ENCODE measurements around the gene F11. TPM values are rescaled to one million over a fixed set of nuclear protein-coding genes. Genes with fewer than 3 reads are reported as not detected.

The F11 gene
- total and polyA plus RNA-seq, 2 donors (not counting 1 experiment from before 2014, with no cell fraction given), result 0.06 TPM; not detected in 1

DNA sequence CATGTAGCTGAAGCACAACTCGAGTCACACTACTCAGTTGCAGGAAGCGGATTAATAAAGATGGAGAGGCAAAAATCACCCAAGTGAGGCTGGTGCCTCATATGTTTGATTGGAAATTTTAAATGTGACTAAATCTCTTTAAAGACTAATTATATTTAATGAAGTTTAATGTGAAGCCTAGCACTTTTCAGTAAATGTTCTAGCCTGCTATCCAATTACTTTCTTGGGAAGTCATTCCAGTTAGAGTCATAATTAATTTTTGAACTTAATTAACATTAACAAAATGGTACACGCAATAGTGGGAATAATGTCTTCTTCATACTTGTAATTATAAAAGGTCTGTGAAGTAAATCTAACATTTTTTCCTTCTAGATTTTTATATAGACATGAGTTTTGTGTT, 20.6 kb downstream of the F11 start:
- Histone ChIP-seq H3K4me3 (ENCODE audit: control extremely low read depth in 1 of 5, extremely low read depth in 1 of 5, insufficient read depth in 1 of 5, low read depth in 2 of 5, low read length in 4 of 5) (no peak overlapping the region), H3K4me2 (replicated peaks; ENCODE audit: low read depth, low read length, poor library complexity, severe bottlenecking) (no peak overlapping the region), H3K79me2 (ENCODE audit: control insufficient read depth, insufficient read depth, low read length) (no peaks in the 10 kb centered on the region), H3K36me3 (replicated peaks in 1 of 2; ENCODE audit: control extremely low read depth in 1 of 2, control insufficient read depth in 1 of 2, extremely low read depth in 1 of 2, insufficient read depth in 2 of 2, low read length in 1 of 2) (no peaks in the 10 kb centered on the region), H3K4me1 (ENCODE audit: control insufficient read depth in 2 of 2, insufficient read depth in 2 of 2, low read length in 2 of 2) (no peaks in the 10 kb centered on the region), H3K9me3 (ENCODE audit: control extremely low read depth in 1 of 3, control insufficient read depth in 2 of 3, insufficient read depth in 1 of 3, low read length in 2 of 3) (no peaks in the 10 kb centered on the region), H3K27me3 (replicated peaks in 1 of 4; ENCODE audit: control extremely low read depth in 1 of 4, control insufficient read depth in 3 of 4, insufficient read depth in 4 of 4, low read length in 3 of 4) (no peaks in the 10 kb centered on the region), H2AFZ (ENCODE audit: insufficient read depth, low read depth, low read length, poor library complexity, severe bottlenecking) (no peak overlapping the region), H3K9ac (ENCODE audit: low read length) (no peak overlapping the region), H3K27ac (ENCODE audit: low read length in 2 of 2) (no peak overlapping the region), H4K20me1 (ENCODE audit: control insufficient read depth, insufficient read depth, low read length, poor library complexity, severe bottlenecking) (no peaks in the 10 kb centered on the region)
- WGBS (ENCODE audit: insufficient coverage), result 80% methylated on average over 1 of the region's 3 CpGs
- Mint-ChIP-seq H3K4me1 (no peaks in the 10 kb centered on the region), H3K27ac (no peak overlapping the region), H3K27me3 (no peaks in the 10 kb centered on the region), H3K9me3 (ENCODE audit: insufficient read depth) (no peaks in the 10 kb centered on the region), H3K4me3 (no peak overlapping the region)
- intact Hi-C loops (cut with micrococcal nuclease), result no loop called here
- POLR2A ChIA-PET, result no interaction called here
- no peak for ATAC-seq (ENCODE audit: low read depth)
- CTCF ChIA-PET, result no interaction called here
- TF ChIP-seq CTCF (IDR thresholded peaks at IDR 0.05) (no peak), EZH2 (IDR thresholded peaks at IDR 0.05; ENCODE audit: borderline replicate concordance, insufficient read depth, low read depth, low read length, poor library complexity, severe bottlenecking) (no peak)
- no peak for DNase-seq

- ATAC-seq (ENCODE audit: low read depth), result no peak
- H3K9ac ChIP-seq (ENCODE audit: low read length), result no peak overlapping the region
- H3K79me2 ChIP-seq (ENCODE audit: control insufficient read depth, insufficient read depth, low read length), result no peaks in the 10 kb centered on the region
- H2AFZ ChIP-seq (ENCODE audit: insufficient read depth, low read depth, low read length, poor library complexity, severe bottlenecking), result no peak overlapping the region
- H4K20me1 ChIP-seq (ENCODE audit: control insufficient read depth, insufficient read depth, low read length, poor library complexity, severe bottlenecking), result no peaks in the 10 kb centered on the region
- ChIA-PET CTCF (no interaction called here), POLR2A (no interaction called here)
- Mint-ChIP-seq H3K27me3 (peaks cover 4% of the 10 kb centered on the region), H3K9me3 (ENCODE audit: insufficient read depth) (no peaks in the 10 kb centered on the region), H3K27ac (no peak overlapping the region), H3K4me3 (no peak overlapping the region), H3K4me1 (no peaks in the 10 kb centered on the region)
- intact Hi-C loops (cut with micrococcal nuclease), result no loop called here
- no peak for DNase-seq
- no peak overlapping the region for H3K4me3 ChIP-seq (ENCODE audit: control extremely low read depth in 1 of 5, extremely low read depth in 1 of 5, insufficient read depth in 1 of 5, low read depth in 2 of 5, low read length in 4 of 5)
- TF ChIP-seq CTCF (IDR thresholded peaks at IDR 0.05) (no peak), EZH2 (IDR thresholded peaks at IDR 0.05; ENCODE audit: borderline replicate concordance, insufficient read depth, low read depth, low read length, poor library complexity, severe bottlenecking) (no peak)
- no peak overlapping the region for H3K27ac ChIP-seq (ENCODE audit: low read length in 2 of 2)
- 96% methylated on average over 7 of the region's 10 CpGs for WGBS (ENCODE audit: insufficient coverage)
- no peaks in the 10 kb centered on the region for H3K27me3 ChIP-seq (replicated peaks in 1 of 4; ENCODE audit: control extremely low read depth in 1 of 4, control insufficient read depth in 3 of 4, insufficient read depth in 4 of 4, low read length in 3 of 4)
- no peaks in the 10 kb centered on the region for H3K9me3 ChIP-seq (ENCODE audit: control extremely low read depth in 1 of 3, control insufficient read depth in 2 of 3, insufficient read depth in 1 of 3, low read length in 2 of 3)
- no peaks in the 10 kb centered on the region for H3K36me3 ChIP-seq (replicated peaks in 1 of 2; ENCODE audit: control extremely low read depth in 1 of 2, control insufficient read depth in 1 of 2, extremely low read depth in 1 of 2, insufficient read depth in 2 of 2, low read length in 1 of 2)
- no peak overlapping the region for H3K4me2 ChIP-seq (replicated peaks; ENCODE audit: low read depth, low read length, poor library complexity, severe bottlenecking)
- H3K4me1 ChIP-seq (ENCODE audit: control insufficient read depth in 2 of 2, insufficient read depth in 2 of 2, low read length in 2 of 2), result no peaks in the 10 kb centered on the region
These were observed 25.4 kb downstream of the F11 start for GRCh38 chr4:186291256-186291890.
